ENCODE data around the gene CHMP2A.

DNA sequence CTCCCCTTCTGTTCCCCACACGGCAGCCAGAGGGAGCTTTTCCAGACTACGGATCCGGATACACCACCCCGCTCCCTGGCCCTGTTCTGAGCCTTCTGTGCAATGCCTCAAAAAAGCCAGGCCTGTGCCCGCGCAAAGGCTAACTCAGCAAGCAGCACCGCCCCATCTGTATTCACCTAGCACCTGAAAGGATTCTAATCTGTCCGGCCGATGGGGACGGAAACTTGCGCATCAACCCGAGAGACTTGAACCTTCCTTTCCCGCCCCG is 35.9 kb downstream of the CHMP2A start:
- TF ChIP-seq MYC (IDR thresholded peaks at IDR 0.05; ENCODE audit: low read depth, low read length), result no peak
- TF ChIP-seq, protein P1, sequence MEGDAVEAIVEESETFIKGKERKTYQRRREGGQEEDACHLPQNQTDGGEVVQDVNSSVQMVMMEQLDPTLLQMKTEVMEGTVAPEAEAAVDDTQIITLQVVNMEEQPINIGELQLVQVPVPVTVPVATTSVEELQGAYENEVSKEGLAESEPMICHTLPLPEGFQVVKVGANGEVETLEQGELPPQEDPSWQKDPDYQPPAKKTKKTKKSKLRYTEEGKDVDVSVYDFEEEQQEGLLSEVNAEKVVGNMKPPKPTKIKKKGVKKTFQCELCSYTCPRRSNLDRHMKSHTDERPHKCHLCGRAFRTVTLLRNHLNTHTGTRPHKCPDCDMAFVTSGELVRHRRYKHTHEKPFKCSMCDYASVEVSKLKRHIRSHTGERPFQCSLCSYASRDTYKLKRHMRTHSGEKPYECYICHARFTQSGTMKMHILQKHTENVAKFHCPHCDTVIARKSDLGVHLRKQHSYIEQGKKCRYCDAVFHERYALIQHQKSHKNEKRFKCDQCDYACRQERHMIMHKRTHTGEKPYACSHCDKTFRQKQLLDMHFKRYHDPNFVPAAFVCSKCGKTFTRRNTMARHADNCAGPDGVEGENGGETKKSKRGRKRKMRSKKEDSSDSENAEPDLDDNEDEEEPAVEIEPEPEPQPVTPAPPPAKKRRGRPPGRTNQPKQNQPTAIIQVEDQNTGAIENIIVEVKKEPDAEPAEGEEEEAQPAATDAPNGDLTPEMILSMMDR (IDR thresholded peaks at IDR 0.05; ENCODE audit: extremely low read depth in 1 of 2, insufficient read depth in 1 of 2, low read depth in 1 of 2, low read length in 2 of 2), result peak; percentile 62 to 82
- TF ChIP-seq POLR2AphosphoS5 (IDR thresholded peaks at IDR 0.05; ENCODE audit: insufficient read depth, low read depth, low read length), result no peak
- no peak for TF ChIP-seq POLR2A (IDR thresholded peaks at IDR 0.05; ENCODE audit: low read depth, low read length)
- no peak for TF ChIP-seq JUN (IDR thresholded peaks at IDR 0.05; ENCODE audit: borderline replicate concordance, insufficient read depth, insufficient read length, low read depth)
